ENCODE results near the gene CYP4F22. TPM values are rescaled to one million over a fixed set of nuclear protein-coding genes. Genes with fewer than 3 reads are reported as not detected.
A peak's percentile ranks its signal among the peaks of the same experiment; 100 is the strongest.

CYP4F22 gene
- total and polyA plus RNA-seq, 10 of the 15 experiments (the other 5 are each of a cell fraction or from before 2014, with no cell fraction given), result not detected

DNA sequence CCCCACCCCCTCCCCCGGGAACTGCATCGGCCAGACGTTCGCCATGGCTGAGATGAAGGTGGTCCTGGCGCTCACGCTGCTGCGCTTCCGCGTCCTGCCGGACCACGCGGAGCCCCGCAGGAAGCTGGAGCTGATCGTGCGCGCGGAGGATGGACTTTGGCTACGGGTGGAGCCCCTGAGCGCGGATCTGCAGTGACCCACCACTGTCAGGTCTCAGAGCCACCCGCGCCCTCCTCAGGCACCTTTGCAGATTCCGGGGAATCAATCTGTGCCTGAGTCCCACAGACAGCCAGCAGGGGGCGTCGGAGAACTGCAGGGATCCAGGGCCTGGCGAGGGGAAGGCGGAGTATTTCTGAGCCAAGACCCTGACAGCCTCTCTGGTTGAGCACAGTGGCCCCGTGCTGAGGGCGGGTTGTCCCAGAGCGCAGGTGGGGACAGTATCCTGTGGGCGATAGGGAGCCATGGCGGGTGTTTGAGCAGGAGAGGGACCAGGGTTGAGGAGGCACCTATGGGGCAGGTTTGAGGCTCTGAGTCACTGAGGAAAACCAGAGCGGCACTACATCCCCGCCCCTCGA lies 76.3 kb downstream of the CYP4F22 start:
- ATAC-seq (peak; percentile 96), DNase-seq (ENCODE audit: low read depth, low spot score) (no peak), FAIRE-seq (no peak)
- in situ Hi-C loops (cut with MboI), result no loop called here
- SMC1A ChIA-PET (ENCODE audit: uncharacterized antibody, unreplicated experiment), result no interaction called here
- no peaks in the 10 kb centered on the region for H4K20me1 ChIP-seq (ENCODE audit: control insufficient read depth, insufficient read depth)
- intact Hi-C loops (cut with micrococcal nuclease; ENCODE audit: unreplicated experiment), result no loop called here
- TF ChIP-seq HDAC6 (IDR thresholded peaks at IDR 0.05; ENCODE audit: unreplicated experiment), result no peak
- TF ChIP-seq NR2C1 (IDR thresholded peaks at IDR 0.05), result no peak
- TF ChIP-seq, protein P1, sequence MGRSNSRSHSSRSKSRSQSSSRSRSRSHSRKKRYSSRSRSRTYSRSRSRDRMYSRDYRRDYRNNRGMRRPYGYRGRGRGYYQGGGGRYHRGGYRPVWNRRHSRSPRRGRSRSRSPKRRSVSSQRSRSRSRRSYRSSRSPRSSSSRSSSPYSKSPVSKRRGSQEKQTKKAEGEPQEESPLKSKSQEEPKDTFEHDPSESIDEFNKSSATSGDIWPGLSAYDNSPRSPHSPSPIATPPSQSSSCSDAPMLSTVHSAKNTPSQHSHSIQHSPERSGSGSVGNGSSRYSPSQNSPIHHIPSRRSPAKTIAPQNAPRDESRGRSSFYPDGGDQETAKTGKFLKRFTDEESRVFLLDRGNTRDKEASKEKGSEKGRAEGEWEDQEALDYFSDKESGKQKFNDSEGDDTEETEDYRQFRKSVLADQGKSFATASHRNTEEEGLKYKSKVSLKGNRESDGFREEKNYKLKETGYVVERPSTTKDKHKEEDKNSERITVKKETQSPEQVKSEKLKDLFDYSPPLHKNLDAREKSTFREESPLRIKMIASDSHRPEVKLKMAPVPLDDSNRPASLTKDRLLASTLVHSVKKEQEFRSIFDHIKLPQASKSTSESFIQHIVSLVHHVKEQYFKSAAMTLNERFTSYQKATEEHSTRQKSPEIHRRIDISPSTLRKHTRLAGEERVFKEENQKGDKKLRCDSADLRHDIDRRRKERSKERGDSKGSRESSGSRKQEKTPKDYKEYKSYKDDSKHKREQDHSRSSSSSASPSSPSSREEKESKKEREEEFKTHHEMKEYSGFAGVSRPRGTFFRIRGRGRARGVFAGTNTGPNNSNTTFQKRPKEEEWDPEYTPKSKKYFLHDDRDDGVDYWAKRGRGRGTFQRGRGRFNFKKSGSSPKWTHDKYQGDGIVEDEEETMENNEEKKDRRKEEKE (IDR thresholded peaks at IDR 0.05), result no peak
- no peak for TF ChIP-seq SRF (IDR thresholded peaks at IDR 0.05; ENCODE audit: low read depth in 2 of 2, low read length in 2 of 2)
- peak; percentile 70; the same call in 1 of the 2 replicates for TF ChIP-seq SMARCA5 (IDR thresholded peaks at IDR 0.05)
- 0 out of 3 replicates have a peak, but pooled peaks of 1 of the 2 experiments have one; percentile 6 for TF ChIP-seq EGR1 (IDR thresholded peaks at IDR 0.05; ENCODE audit: borderline replicate concordance in 1 of 2, low read depth in 2 of 2, low read length in 2 of 2)
- TF ChIP-seq, protein P2, sequence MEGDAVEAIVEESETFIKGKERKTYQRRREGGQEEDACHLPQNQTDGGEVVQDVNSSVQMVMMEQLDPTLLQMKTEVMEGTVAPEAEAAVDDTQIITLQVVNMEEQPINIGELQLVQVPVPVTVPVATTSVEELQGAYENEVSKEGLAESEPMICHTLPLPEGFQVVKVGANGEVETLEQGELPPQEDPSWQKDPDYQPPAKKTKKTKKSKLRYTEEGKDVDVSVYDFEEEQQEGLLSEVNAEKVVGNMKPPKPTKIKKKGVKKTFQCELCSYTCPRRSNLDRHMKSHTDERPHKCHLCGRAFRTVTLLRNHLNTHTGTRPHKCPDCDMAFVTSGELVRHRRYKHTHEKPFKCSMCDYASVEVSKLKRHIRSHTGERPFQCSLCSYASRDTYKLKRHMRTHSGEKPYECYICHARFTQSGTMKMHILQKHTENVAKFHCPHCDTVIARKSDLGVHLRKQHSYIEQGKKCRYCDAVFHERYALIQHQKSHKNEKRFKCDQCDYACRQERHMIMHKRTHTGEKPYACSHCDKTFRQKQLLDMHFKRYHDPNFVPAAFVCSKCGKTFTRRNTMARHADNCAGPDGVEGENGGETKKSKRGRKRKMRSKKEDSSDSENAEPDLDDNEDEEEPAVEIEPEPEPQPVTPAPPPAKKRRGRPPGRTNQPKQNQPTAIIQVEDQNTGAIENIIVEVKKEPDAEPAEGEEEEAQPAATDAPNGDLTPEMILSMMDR (IDR thresholded peaks at IDR 0.05 in 2 of 3, conservative IDR thresholded peaks at IDR 0.05 in 1 of 3; ENCODE audit: control insufficient read depth in 2 of 3, extremely low read depth in 1 of 3, insufficient read depth in 1 of 3, low read depth in 3 of 3, low read length in 3 of 3), result peak; percentile 87 to 92 (median 92)
- peak; percentile 54; the same call in 1 of the 2 replicates for TF ChIP-seq SMC3 (IDR thresholded peaks at IDR 0.05; ENCODE audit: borderline replicate concordance, low read length)
- peak; percentile 65 for TF ChIP-seq RAD21 (IDR thresholded peaks at IDR 0.05; ENCODE audit: insufficient read depth, low read depth, low read length)
- TF ChIP-seq YY1 (IDR thresholded peaks at IDR 0.05; ENCODE audit: low read depth, low read length), result 0 out of 2 replicates have a peak, but pooled peaks have one; percentile 21
- no peaks in the 10 kb centered on the region for H3K9me3 ChIP-seq (replicated peaks; ENCODE audit: control insufficient read depth, insufficient read depth, low read length)
- RAD21 ChIA-PET (ENCODE audit: unreplicated experiment), result no interaction called here
- H3K27ac ChIP-seq (ENCODE audit: control insufficient read depth, insufficient read depth), result no peak overlapping the region
- H2AFZ ChIP-seq (ENCODE audit: control insufficient read depth, low read depth, low read length), result no peak overlapping the region; the same call in 1 of the 2 replicates
- POLR2A ChIA-PET, result no interaction called here
- H3K36me3 ChIP-seq (ENCODE audit: control insufficient read depth in 2 of 2, insufficient read depth in 2 of 2, low read length in 1 of 2), result no peaks in the 10 kb centered on the region
- no peaks in the 10 kb centered on the region for H3K79me2 ChIP-seq (ENCODE audit: control insufficient read depth, insufficient read depth, low read length)
- CTCF ChIA-PET, result no interaction called here
- H3K4me1 ChIP-seq (ENCODE audit: control insufficient read depth, insufficient read depth, low read length), result no peaks in the 10 kb centered on the region
- no peak overlapping the region for H3K4me3 ChIP-seq
- BruUV-seq (replicated peaks), result no TSS peak
- H3K4me2 ChIP-seq (ENCODE audit: control insufficient read depth, insufficient read depth), result no peak overlapping the region
- 23% methylated on average over 34 of the region's 35 CpGs for WGBS (ENCODE audit: insufficient coverage, insufficient replicate concordance, low lambda C conversion rate, missing lambda C conversion rate)
- H3K27me3 ChIP-seq (replicated peaks in 1 of 2; ENCODE audit: control insufficient read depth in 2 of 2, insufficient read depth in 2 of 2, low read length in 1 of 2), result no peaks in the 10 kb centered on the region
- no peak overlapping the region for H3K9ac ChIP-seq (ENCODE audit: control insufficient read depth, insufficient read depth, low read length)

Data from GM12878 (cell line).